HEK293 (cell line): ENCODE results near the gene CKS1B.

Source experiments
- BCL11A ChIP-seq: fragments of 450-650 bp; formaldehyde crosslinking; IDR thresholded peaks from 2 replicates; pipeline ENCODE4 v1.5.1; 2016; ENCODE audit warnings: low read depth, missing biosample characterization, missing genetic modification characterization
- CTCF ChIP-seq: fragments of 450-650 bp; formaldehyde crosslinking; IDR thresholded peaks from 2 replicates; pipeline ENCODE4 v1.5.1; 2016; ENCODE audit warnings: missing biosample characterization, missing genetic modification characterization
- FEZF1 ChIP-seq: fragments of 450-650 bp; formaldehyde crosslinking; IDR thresholded peaks from 2 replicates; pipeline ENCODE4 v1.5.1; 2016; ENCODE audit warnings: missing biosample characterization, missing genetic modification characterization
- GLIS1 ChIP-seq: fragments of 450-650 bp; formaldehyde crosslinking; IDR thresholded peaks from 2 replicates; pipeline ENCODE4 v1.5.1; 2016; ENCODE audit warnings: missing biosample characterization, missing genetic modification characterization
- HOXA7 ChIP-seq: sonication (generic); formaldehyde crosslinking; IDR thresholded peaks from 2 replicates; pipeline ENCODE4 v1.8.1; 2022; ENCODE audit warnings: missing genetic modification reagents, borderline replicate concordance
- HOXD13 ChIP-seq: sonication (generic); formaldehyde crosslinking; IDR thresholded peaks from 2 replicates; pipeline ENCODE4 v1.8.0; 2022; ENCODE audit warnings: missing genetic modification reagents, borderline replicate concordance
- INSM2 ChIP-seq: fragments of 450-650 bp; formaldehyde crosslinking; IDR thresholded peaks from 2 replicates; pipeline ENCODE4 v1.5.1; 2016; ENCODE audit warnings: missing biosample characterization, missing genetic modification characterization
- KLF7 ChIP-seq: fragments of 450-650 bp; formaldehyde crosslinking; IDR thresholded peaks from 2 replicates; pipeline ENCODE4 v1.5.1; 2016; ENCODE audit warnings: missing biosample characterization, missing genetic modification characterization, borderline replicate concordance
- PRDM6 ChIP-seq: fragments of 450-650 bp; formaldehyde crosslinking; IDR thresholded peaks from 2 replicates; pipeline ENCODE4 v1.5.1; 2017; ENCODE audit warnings: missing biosample characterization, missing genetic modification characterization
- SP3 ChIP-seq: fragments of 450-650 bp; formaldehyde crosslinking; IDR thresholded peaks from 2 replicates; pipeline ENCODE4 v1.5.1; 2016; ENCODE audit warnings: missing biosample characterization, missing genetic modification characterization
- SP7 ChIP-seq: fragments of 450-650 bp; formaldehyde crosslinking; IDR thresholded peaks from 2 replicates; pipeline ENCODE4 v1.5.1; 2016; ENCODE audit warnings: missing biosample characterization, missing genetic modification characterization
- ZBTB7A ChIP-seq: fragments of 450-650 bp; formaldehyde crosslinking; IDR thresholded peaks from 2 replicates; pipeline ENCODE4 v1.5.1; 2016; ENCODE audit warnings: low read depth, missing biosample characterization, missing genetic modification characterization
- ZNF121 ChIP-seq: fragments of 450-650 bp; formaldehyde crosslinking; IDR thresholded peaks from 2 replicates; pipeline ENCODE4 v1.5.1; 2016; ENCODE audit warnings: missing biosample characterization, missing genetic modification characterization
- ZNF133 ChIP-seq: fragments of 450-650 bp; formaldehyde crosslinking; IDR thresholded peaks from 2 replicates; pipeline ENCODE4 v1.5.1; 2016; ENCODE audit warnings: missing biosample characterization, missing genetic modification characterization
- ZNF146 ChIP-seq: fragments of 450-650 bp; formaldehyde crosslinking; IDR thresholded peaks from 2 replicates; pipeline ENCODE4 v1.5.1; 2016; ENCODE audit warnings: missing biosample characterization, missing genetic modification characterization
- ZNF19 ChIP-seq: fragments of 450-650 bp; formaldehyde crosslinking; IDR thresholded peaks from 2 replicates; pipeline ENCODE4; 2016; ENCODE audit warnings: missing biosample characterization, missing genetic modification characterization, low read depth
- ZNF202 ChIP-seq: fragments of 450-650 bp; formaldehyde crosslinking; IDR thresholded peaks from 2 replicates; pipeline ENCODE4 v1.5.1; 2016; ENCODE audit warnings: missing biosample characterization, missing genetic modification characterization, borderline replicate concordance
- ZNF280C ChIP-seq: fragments of 450-650 bp; formaldehyde crosslinking; IDR thresholded peaks from 2 replicates; pipeline ENCODE4 v1.5.1; 2016; ENCODE audit warnings: missing biosample characterization, missing genetic modification characterization
- ZNF362 ChIP-seq: fragments of 450-650 bp; formaldehyde crosslinking; IDR thresholded peaks from 2 replicates; pipeline ENCODE4 v1.5.1; 2016; ENCODE audit warnings: missing biosample characterization, missing genetic modification characterization
- ZNF488 ChIP-seq: fragments of 450-650 bp; formaldehyde crosslinking; IDR thresholded peaks from 2 replicates; pipeline ENCODE4 v1.5.1; 2016; ENCODE audit warnings: missing biosample characterization, missing genetic modification characterization
- ZNF530 ChIP-seq: fragments of 450-650 bp; formaldehyde crosslinking; IDR thresholded peaks from 2 replicates; pipeline ENCODE4 v1.5.1; 2016; ENCODE audit warnings: low read depth, missing biosample characterization, missing genetic modification characterization
- ZNF580 ChIP-seq: fragments of 450-650 bp; formaldehyde crosslinking; IDR thresholded peaks from 2 replicates; pipeline ENCODE4 v1.5.1; 2016; ENCODE audit warnings: missing biosample characterization, missing genetic modification characterization
- ZNF658 ChIP-seq: fragments of 450-650 bp; formaldehyde crosslinking; IDR thresholded peaks from 2 replicates; pipeline ENCODE4; 2016; ENCODE audit warnings: missing biosample characterization, missing genetic modification characterization
- ZNF660 ChIP-seq: fragments of 450-650 bp; IDR thresholded peaks from 2 replicates; pipeline ENCODE4 v1.5.1; 2018; ENCODE audit warnings: missing biosample characterization, mild to moderate bottlenecking, missing genetic modification characterization
- ZNF677 ChIP-seq: fragments of 450-650 bp; IDR thresholded peaks from 2 replicates; pipeline ENCODE4 v1.5.0; 2018; ENCODE audit warnings: missing biosample characterization, mild to moderate bottlenecking, missing genetic modification characterization, moderate library complexity
- ZNF777 ChIP-seq: fragments of 450-650 bp; formaldehyde crosslinking; IDR thresholded peaks from 2 replicates; pipeline ENCODE4 v1.5.1; 2017; ENCODE audit warnings: missing biosample characterization, missing genetic modification characterization, borderline replicate concordance
- ZNF791 ChIP-seq: fragments of 450-650 bp; formaldehyde crosslinking; IDR thresholded peaks from 2 replicates; pipeline ENCODE4 v1.5.1; 2016; ENCODE audit warnings: missing biosample characterization, missing genetic modification characterization

Gene CKS1B

GRCh38 chr1:155017041-155017945, 42.8 kb downstream of the CKS1B start (continued):
- TF ChIP-seq ZNF280C (tag by site-specific recombination) (no peak), ZNF19 (tag by site-specific recombination) (no peak), ZNF530 (tag by site-specific recombination) (no peak), CTCF (tag by site-specific recombination) (peak; percentile 100), ZNF202 (tag by site-specific recombination) (0 out of 2 replicates have a peak, but pooled peaks have one; percentile 56), ZNF488 (tag by site-specific recombination) (no peak), INSM2 (peak; percentile 68), ZNF121 (peak; percentile 52; the same call in 1 of the 2 replicates), SP7 (peak; percentile 96), ZNF133 (no peak), ZNF777 (tag by site-specific recombination) (no peak), HOXA7 (CRISPR knock-in tag) (no peak), ZNF791 (tag by site-specific recombination) (no peak), ZNF660 (tag by site-specific recombination) (peak; percentile 88), ZBTB7A (tag by site-specific recombination) (peak; percentile 95), GLIS1 (tag by site-specific recombination) (peak; percentile 93), HOXD13 (CRISPR knock-in tag) (no peak), KLF7 (peak; percentile 98), ZNF146 (tag by site-specific recombination) (peak; percentile 13; the same call in 1 of the 2 replicates), ZNF362 (tag by site-specific recombination) (no peak), ZNF580 (tag by site-specific recombination) (peak; percentile 95), FEZF1 (tag by site-specific recombination) (no peak; the same call in 1 of the 2 replicates), SP3 (tag by site-specific recombination) (peak; percentile 97), BCL11A (tag by site-specific recombination) (peak; percentile 95), ZNF658 (tag by site-specific recombination) (no peak), ZNF677 (tag by site-specific recombination) (no peak), PRDM6 (tag by site-specific recombination) (no peak)
